ENCODE data around the gene LRRTM4. TPM values are rescaled to one million over a fixed set of nuclear protein-coding genes. Genes with fewer than 3 reads are reported as not detected.

LRRTM4 gene
- total RNA-seq, 4 donors from 2014 or later = 0.27 to 0.32 TPM; not detected in 2

- intact Hi-C loops (cut with DNase I; ENCODE audit: low total_unique reads) (no loop called here), in situ Hi-C loops (cut with MboI; ENCODE audit: low pct_ligation_motif_present in 1 of 4, low pct_unique_long_range_greater_than_20kb in 1 of 4, low sequenced_read_pairs in 3 of 4) (no loop called here)
- Histone ChIP-seq H3K9me3 (no peaks in the 10 kb centered on the region), H3K4me1 (no peaks in the 10 kb centered on the region), H3K36me3 (no peaks in the 10 kb centered on the region), H3K27me3 (no peaks in the 10 kb centered on the region), H3K27ac (no peak overlapping the region), H3K4me3 (no peak overlapping the region)
- DNase-seq = no peak
- TF ChIP-seq POLR2AphosphoS5 (IDR thresholded peaks at IDR 0.05) (no peak), POLR2A (IDR thresholded peaks at IDR 0.05) (no peak), EP300 (IDR thresholded peaks at IDR 0.05; ENCODE audit: low read depth) (no peak)
- WGBS, 2 donors (ENCODE audit: low coverage in 1 of 2) = 58 to 73% methylated on average over 2 of the region's 2 CpGs
Observed at GRCh38 chr2:77013457-77013856, 508.7 kb downstream of the LRRTM4 start.

GRCh38 chr2:77009307-77009706 is 512.9 kb downstream of the LRRTM4 start:
- Histone ChIP-seq H3K4me3 (no peak overlapping the region), H3K9me3 (no peaks in the 10 kb centered on the region), H3K27me3 (no peaks in the 10 kb centered on the region), H3K4me1 (no peaks in the 10 kb centered on the region), H3K27ac (no peak overlapping the region), H3K36me3 (no peaks in the 10 kb centered on the region)
- WGBS, 2 donors (ENCODE audit: low coverage in 1 of 2) = 52 to 53% methylated on average over 3 of the region's 3 CpGs
- in situ Hi-C loops (cut with MboI; ENCODE audit: low pct_ligation_motif_present in 1 of 4, low pct_unique_long_range_greater_than_20kb in 1 of 4, low sequenced_read_pairs in 3 of 4) = no loop called here
- TF ChIP-seq POLR2AphosphoS5 (IDR thresholded peaks at IDR 0.05) (no peak), CTCF (IDR thresholded peaks at IDR 0.05) (no peak), POLR2A (IDR thresholded peaks at IDR 0.05) (no peak), EP300 (IDR thresholded peaks at IDR 0.05; ENCODE audit: low read depth) (no peak)
- intact Hi-C loops (cut with DNase I; ENCODE audit: low total_unique reads) = no loop called here
- no peak for DNase-seq

GRCh38 chr2:77008853-77009252 is 513.3 kb downstream of the LRRTM4 start:
- H3K4me3 ChIP-seq = no peak overlapping the region
- no peaks in the 10 kb centered on the region for H3K9me3 ChIP-seq
- in situ Hi-C loops (cut with MboI; ENCODE audit: low pct_ligation_motif_present in 1 of 4, low pct_unique_long_range_greater_than_20kb in 1 of 4, low sequenced_read_pairs in 3 of 4) (no loop called here), intact Hi-C loops (cut with DNase I; ENCODE audit: low total_unique reads) (no loop called here)
- no peaks in the 10 kb centered on the region for H3K36me3 ChIP-seq
- no peak for DNase-seq
- TF ChIP-seq POLR2AphosphoS5 (IDR thresholded peaks at IDR 0.05) (no peak), POLR2A (IDR thresholded peaks at IDR 0.05) (no peak), CTCF (IDR thresholded peaks at IDR 0.05) (no peak), EP300 (IDR thresholded peaks at IDR 0.05; ENCODE audit: low read depth) (no peak)
- 8 to 10% methylated on average over 1 of the region's 1 CpG for WGBS, 2 donors (ENCODE audit: low coverage in 1 of 2)
- H3K4me1 ChIP-seq = no peaks in the 10 kb centered on the region
- no peaks in the 10 kb centered on the region for H3K27me3 ChIP-seq
- H3K27ac ChIP-seq = no peak overlapping the region

- no peaks in the 10 kb centered on the region for H3K27me3 ChIP-seq
- in situ Hi-C loops (cut with MboI; ENCODE audit: low pct_ligation_motif_present in 1 of 4, low pct_unique_long_range_greater_than_20kb in 1 of 4, low sequenced_read_pairs in 3 of 4) = no loop called here
- 57 to 58% methylated on average over 2 of the region's 2 CpGs for WGBS, 2 donors (ENCODE audit: low coverage in 1 of 2)
- no peak for DNase-seq
- H3K9me3 ChIP-seq = no peaks in the 10 kb centered on the region
- no peaks in the 10 kb centered on the region for H3K36me3 ChIP-seq
- intact Hi-C loops (cut with DNase I; ENCODE audit: low total_unique reads) = no loop called here
- no peaks in the 10 kb centered on the region for H3K4me1 ChIP-seq
- no peak overlapping the region for H3K27ac ChIP-seq
- TF ChIP-seq EP300 (IDR thresholded peaks at IDR 0.05; ENCODE audit: low read depth) (no peak), CTCF (IDR thresholded peaks at IDR 0.05) (no peak), POLR2A (IDR thresholded peaks at IDR 0.05) (no peak)
- H3K4me3 ChIP-seq = no peak overlapping the region
Observed at GRCh38 chr2:77007686-77008085, 514.5 kb downstream of the LRRTM4 start.

GRCh38 chr2:77005522-77005921 is 516.7 kb downstream of the LRRTM4 start:
- intact Hi-C loops (cut with DNase I; ENCODE audit: low total_unique reads) = no loop called here
- H3K4me1 ChIP-seq = no peaks in the 10 kb centered on the region
- TF ChIP-seq EP300 (IDR thresholded peaks at IDR 0.05; ENCODE audit: low read depth) (no peak), CTCF (IDR thresholded peaks at IDR 0.05) (no peak), POLR2A (IDR thresholded peaks at IDR 0.05) (no peak), POLR2AphosphoS5 (IDR thresholded peaks at IDR 0.05) (no peak)
- H3K9me3 ChIP-seq = no peaks in the 10 kb centered on the region
- in situ Hi-C loops (cut with MboI; ENCODE audit: low pct_ligation_motif_present in 1 of 4, low pct_unique_long_range_greater_than_20kb in 1 of 4, low sequenced_read_pairs in 3 of 4) = no loop called here
- H3K27me3 ChIP-seq = no peaks in the 10 kb centered on the region
- H3K36me3 ChIP-seq = no peaks in the 10 kb centered on the region
- WGBS, 2 donors (ENCODE audit: low coverage in 1 of 2) = 79 to 100% methylated on average over 1 to 2 of the region's 2 CpGs
- no peak overlapping the region for H3K4me3 ChIP-seq
- no peak for DNase-seq
- H3K27ac ChIP-seq = no peak overlapping the region

Data from transverse colon (tissue), 4 donors.